Muscle of arm (tissue), 12 donors: ENCODE results near the gene MALL. TPM values are rescaled to one million over a fixed set of nuclear protein-coding genes. Genes with fewer than 3 reads are reported as not detected.
"Not testable (repeated sequence)": the region's sequence is repeated elsewhere in the genome, so short reads cannot be mapped to it uniquely, and the experiment has no call there.

Experiments
- DNase-seq: peaks from one replicate; pipeline ENCODE4 v3.0.0-alpha.2; 2013
- polyA plus RNA-seq, 12 donors: library from polyadenylated mRNA; unstranded; fragments of 120-200 nt; gene quantifications; one replicate each; pipeline ENCODE4 v1.2.1, GENCODE V29; 2013; ENCODE audit not compliant: insufficient read length in 12 of 12

The MALL gene
- polyA plus RNA-seq, 12 donors: 7.9 to 15.8 (median 10.1) TPM; not detected in 1

DNA sequence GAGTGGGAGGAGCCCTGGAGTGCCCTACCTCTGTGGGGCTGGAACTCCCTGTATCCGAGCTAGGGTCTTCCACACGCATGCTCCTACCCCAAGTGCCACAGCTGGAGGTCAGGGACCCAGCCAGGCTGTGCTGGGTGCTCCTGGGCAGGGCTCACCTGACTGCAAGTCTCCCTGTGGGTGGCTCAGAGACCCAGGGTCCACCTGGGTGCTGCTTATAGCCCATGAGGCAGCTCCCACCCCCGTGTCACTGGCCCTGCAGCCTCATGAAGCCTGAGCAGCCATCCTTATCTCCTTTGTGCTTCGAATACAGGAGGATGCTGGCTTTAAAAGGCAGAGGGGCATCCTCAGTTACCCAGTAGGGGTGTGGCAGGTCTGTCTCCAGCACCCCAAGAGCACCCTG is 14.7 kb downstream of the MALL start:
- not testable (repeated sequence) for DNase-seq

DNA sequence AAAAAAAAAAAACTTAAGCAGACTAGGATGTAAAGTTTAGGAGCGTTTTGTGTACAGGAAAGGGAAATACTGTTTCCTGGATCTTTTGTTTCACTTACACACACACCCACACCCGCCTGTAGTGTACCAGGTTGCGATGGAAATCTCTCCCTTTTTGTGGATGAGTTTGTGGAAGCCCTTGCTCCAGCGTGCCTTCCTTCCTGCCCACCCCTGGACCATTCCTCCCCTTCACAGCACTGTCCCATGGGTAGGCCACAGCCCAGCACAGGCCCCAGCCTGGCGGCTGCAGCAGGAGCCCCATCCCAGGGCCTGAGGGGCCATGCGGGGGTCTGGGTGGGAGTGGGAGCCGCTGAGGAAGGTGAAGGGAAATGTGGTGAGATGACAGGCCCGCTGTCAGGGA is 15.1 kb downstream of the MALL start:
- DNase-seq: no peak

DNA sequence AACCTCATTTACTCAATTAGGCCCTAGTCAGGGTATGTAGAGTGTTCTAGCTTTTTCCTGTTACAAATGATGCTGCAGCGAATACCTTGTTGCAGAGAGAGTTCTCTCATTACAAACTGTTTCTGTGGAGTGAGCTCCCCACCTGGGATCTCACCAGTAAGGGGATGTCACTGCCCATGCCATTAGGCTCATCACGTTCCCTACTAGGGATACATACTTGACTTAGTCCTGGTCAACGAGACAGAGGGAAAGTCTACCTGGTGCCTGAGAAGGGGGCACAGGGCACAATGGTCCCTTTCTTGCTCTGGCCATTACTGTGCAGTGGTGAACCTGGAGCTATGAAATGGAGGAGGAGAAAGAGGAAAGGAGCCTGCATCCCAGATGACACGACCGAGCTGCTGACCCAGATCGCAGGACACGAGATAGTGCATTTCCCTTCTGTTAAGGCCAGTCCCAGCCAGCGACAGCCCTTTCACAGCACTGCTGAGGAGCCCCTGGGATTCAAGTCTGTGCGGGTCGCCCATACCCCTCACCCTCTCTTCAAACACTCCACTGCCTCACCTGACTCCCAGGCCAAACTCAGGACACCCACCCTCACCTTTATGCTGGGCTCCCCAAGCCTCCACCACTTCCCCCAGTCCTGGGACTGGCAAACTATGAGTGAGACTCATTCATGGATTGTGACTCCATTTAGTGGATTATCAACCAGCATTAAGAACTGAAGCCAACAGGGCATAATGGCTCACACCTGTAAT is 16.0 kb downstream of the MALL start:
- DNase-seq: no peak

- no peak for DNase-seq
These were observed 16.6 kb downstream of the MALL start for GRCh38 chr2:110099038-110099425.

DNA sequence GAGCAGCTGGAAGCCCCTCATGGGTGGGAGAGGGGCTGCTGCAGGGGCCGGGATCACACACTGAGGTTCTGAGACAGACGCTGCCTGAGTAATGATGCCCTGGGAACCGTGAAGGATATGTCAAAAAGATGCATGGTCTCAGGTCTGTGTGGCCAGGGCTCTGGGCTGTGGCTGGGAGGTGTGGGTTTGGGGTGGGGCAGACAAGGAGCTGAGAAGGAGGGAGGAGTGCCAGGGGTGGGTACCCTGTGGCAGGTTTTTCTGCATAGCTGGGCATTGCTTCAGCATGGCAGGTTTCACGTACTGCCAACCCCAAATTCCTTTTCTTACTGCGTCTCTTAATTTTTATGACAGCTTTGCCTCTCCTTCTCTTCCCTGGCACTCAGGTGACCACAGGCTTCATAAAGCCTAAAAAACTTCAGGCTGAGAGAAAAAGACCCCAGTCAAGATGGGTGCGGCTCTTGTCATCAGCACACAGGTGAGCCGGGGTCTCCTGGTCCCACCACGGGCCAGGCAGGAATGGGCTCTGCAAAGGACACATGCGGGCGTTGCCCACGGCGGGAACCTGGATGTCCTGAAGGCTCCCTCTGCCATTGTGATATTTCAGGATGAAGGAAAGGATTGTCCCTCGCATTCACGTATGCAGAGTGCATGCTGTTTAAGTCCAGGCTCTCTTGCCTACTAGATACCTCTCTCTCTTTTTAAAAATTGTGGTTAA is 18.0 kb downstream of the MALL start:
- DNase-seq: no peak

DNA sequence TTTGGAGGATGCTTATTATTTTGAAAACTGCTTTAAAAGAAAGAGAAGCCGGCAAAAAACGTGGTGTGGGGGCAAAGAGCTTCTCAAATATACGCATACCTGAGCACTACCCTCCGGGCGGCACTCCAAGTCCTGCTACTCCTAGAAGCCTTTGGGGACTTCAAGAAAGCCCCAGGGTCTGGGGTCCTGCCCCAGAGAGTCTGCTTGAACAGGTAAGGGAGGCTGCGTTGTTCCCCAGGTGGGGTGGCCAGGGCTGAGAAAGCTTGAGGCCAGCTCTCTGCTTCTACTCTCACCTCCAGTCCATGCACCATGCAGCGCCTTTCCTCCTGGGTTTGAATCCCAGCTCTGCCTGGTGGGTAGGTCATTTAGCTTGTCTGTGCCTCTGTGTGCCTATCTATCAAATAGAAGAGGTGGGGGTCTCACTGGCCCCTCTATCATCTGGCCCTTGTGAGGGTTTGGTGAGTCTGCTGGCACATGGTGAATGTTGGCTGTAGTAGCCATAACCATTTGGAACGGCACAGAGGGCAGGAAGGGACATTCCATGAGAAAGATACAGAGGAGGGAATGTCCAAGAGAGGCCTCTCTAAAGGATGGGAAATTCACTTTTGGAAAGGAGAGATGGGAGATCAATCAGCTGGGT is 19.5 kb downstream of the MALL start:
- DNase-seq: no peak

DNA sequence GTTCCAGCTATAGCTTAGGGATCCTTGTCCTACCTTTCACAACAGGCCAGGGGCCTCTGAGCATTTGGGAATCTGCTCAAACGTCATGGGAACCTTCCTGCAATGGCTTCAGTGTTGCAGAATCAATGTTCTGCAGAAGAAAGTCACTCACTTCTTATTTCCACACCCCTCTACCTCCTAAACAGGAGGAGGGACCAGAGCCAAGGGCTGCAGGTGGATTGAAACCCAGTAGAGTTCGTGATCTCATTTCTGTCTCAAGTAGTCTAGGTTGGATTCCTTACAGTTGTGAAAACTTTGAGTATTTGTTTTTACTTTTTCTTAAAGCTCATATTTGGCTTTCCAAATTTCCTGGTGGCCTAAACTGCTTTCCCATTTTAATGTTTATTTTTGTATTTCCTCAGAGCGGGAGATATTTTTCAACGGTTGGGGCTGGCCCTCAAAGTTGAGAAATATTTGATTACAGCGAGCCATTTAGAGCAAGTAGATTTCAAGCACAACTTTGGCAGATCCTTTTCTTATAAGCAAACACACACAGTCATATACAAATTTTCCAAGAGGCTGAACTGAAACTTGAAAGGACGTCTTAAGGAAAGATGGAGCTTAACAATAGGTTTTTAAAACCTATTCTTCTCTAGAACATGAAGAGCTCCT is 20.6 kb downstream of the MALL start:
- DNase-seq: not testable (repeated sequence)

DNA sequence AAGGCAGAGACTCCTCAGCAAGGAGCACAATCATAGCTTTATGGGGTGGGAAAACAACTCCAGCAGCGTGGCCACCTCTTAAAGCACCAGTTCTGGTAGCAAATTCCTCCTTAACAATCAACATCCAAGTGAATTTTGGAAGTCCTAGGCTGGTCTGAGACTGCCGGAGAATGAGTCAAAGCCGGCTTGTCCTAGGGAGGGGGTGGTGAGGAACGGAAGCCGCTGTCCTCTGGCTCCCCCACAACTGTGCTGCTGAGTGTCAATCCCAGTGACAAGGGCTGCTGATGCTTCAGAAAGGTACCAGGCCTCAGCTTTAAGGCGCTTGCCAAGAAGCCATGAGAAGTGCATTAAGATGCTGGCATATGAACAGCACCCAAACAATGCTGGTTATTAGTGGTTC is 21.7 kb downstream of the MALL start:
- DNase-seq: not testable (repeated sequence)

DNA sequence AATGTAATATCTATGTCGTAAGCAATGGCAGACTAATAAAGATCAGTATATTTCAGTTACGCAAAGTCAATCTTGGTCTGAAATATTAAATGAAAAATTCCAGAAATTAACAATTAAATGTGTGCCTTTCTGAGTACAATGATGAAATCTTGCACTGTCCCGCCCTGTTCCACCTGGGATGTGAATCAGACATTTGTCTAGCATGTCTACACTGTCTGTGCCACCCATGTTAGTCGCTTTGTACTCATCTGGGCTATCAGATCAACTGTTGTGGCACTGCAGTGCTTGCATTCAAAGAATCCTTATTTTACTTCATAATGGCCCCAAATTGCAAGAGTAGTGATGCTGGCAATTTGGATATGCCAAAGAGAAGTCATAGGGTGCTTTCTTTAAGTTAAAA is 25.5 kb downstream of the MALL start:
- DNase-seq: not testable (repeated sequence)

DNA sequence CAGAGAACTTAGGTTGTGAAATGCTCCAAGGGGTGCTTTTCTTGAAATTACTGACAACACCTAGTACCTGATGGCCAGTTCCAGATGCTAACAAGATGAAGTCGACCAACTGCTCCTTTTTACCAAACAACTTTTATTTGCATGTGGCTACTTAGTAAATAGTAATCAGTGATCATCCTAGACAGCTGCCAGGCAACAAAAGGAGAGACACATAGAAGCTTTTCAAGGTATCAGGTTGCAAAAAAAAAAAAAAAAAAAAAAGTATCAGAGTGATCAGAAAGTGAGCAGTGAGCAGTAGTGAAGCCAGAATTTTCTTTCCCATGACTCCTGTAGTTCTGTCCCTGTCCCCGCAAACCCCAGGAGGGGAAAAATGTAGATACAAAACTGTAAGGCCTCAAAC is 31.9 kb downstream of the MALL start:
- DNase-seq: not testable (repeated sequence)

DNA sequence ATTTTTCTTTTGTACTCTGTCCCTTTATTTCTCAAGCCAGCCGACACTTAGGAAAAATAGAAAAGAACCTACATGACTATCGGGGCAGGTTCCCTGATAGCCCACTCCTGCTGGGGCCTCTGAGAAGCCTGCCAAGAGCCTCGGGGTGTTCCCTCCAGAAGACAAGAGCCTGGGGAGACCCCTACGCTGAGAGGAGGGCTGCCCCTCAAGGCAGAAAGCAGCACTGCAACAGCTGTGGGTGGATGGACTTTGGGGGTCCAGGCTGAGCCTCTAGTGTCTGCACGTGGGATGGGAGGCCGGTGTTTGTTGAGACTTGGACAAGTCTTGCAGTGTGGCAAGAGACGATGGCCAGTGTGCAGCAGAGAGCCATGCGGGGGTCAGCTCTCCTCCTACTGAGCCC is 32.5 kb downstream of the MALL start:
- not testable (repeated sequence) for DNase-seq

DNA sequence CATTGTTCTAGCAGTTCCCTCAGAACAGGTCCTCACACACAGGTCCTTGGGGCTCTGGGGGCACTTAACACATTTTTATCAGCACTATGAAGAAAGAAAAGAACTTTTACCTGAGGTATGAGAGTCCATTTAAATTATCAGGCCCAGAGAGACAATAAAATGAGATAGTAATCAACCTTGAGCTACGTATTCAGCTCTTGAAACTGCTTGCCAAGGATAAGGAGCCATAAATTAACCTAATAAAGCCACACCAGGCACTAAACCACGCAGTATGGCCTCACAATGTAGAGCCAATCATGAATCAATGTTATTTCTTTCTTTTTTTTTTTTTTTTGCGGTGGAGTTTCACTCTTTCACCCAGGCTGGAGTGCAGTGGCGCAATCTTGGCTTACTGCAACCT is 37.5 kb downstream of the MALL start:
- DNase-seq: not testable (repeated sequence)

- not testable (repeated sequence) for DNase-seq
These were observed 39.7 kb downstream of the MALL start for GRCh38 chr2:110075896-110076295.

DNA sequence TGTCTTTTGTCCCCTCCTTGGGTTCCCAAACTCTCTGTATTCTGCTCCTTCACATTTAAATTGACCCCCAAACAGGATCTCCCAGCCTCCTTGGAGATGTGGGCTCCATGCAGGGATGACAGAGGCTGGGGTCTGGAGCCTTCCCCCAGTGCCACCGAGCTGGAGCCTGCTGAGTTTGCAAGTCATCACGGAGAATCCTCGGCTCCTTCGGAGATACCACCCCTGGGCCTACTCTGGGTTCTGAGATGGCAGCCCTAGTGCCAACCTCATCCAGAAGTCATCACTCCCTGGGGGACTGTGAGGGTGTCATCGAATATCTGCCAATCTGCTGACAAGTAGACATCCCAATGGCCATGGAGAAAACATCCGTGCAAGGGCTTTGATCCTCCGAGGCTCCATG is 45.8 kb downstream of the MALL start:
- not testable (repeated sequence) for DNase-seq

DNA sequence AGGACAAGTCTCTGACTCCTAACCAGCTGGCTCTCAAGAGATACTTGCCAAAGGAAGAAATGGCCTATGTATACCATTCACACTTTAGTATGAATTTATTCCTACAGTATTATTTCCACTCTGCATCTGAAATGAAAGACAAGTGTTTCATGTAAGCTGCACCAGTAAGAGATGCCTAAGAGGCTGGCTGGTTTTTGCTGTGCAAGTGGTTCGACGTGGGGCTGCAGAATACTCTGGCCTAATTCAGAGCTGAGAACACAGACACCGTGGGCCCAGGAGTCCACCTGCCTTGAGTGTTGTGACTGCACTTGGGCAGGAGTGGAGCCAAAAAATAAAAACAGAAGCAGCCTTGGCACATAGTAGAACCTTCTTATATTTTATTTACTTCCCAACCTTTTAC is 47.5 kb downstream of the MALL start:
- not testable (repeated sequence) for DNase-seq

DNA sequence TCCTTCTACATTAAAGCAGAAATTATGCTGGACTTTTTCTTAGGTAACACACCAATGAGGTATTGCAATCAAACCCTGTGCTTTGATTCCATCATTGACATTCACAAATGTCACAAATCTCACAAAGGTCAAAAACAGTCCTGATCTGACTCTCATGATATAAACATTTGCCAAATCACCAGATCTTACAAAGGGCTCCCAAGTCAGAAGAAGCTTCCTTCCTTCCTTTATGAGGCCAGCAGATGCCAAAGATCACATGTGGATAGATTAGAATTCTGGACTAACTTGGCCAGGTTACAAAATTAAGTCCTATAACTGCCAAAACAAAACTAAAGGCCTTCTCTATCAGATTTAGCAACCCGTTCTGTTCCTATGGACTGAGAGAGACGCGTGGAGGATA is 53.3 kb downstream of the MALL start:
- not testable (repeated sequence) for DNase-seq

DNA sequence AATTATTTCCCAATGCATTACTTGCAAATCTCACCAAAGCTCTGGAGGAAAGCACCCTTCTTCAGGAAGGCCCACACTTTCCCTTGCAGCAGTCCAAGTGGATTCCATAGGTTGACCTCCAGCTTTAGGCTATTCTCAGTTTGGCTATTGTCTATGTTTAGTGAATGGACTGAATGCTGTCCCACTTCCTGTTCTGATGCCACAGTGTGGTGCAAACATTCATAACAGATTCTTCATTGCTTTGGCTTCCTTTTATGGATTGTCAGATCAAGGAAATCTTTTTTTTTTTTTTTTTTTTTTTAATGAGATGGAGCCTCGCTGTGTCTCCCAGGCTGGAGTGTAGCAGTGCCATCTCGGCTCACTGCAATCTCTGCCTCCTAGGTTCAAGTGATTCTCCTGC is 55.1 kb downstream of the MALL start:
- not testable (repeated sequence) for DNase-seq

DNA sequence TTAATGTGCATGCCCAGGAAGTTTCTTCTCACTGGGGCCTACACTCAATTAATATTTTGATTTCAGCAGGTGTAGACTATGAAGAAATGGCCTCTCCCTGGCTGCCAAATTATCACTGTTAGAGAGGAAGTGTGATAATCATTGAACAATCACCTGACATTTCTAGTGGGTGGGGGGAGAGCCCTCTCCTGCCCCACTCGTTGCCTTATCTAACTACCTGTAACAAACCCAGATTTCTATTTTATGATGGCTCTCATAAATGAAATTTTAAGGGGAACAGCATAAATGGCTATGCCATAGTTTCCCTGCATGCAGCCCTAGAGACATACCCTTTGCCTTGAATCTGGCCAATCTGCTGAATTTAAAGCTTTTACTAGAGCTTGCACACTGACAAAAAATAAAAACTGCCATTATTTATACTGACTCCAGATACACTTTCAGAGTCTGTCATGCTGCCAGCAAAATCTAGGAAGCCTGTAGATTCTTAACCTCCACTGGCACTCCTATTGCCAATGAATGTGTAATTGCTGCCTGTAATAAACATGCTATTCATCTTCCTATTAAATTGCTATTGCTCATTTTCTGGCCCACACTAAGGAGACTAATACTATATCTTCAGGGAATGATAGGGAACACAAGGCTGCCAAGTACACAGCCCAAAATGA is 55.8 kb downstream of the MALL start:
- not testable (repeated sequence) for DNase-seq

GRCh38 chr2:110059009-110059693 is 56.5 kb downstream of the MALL start:
- DNase-seq: not testable (repeated sequence)

DNA sequence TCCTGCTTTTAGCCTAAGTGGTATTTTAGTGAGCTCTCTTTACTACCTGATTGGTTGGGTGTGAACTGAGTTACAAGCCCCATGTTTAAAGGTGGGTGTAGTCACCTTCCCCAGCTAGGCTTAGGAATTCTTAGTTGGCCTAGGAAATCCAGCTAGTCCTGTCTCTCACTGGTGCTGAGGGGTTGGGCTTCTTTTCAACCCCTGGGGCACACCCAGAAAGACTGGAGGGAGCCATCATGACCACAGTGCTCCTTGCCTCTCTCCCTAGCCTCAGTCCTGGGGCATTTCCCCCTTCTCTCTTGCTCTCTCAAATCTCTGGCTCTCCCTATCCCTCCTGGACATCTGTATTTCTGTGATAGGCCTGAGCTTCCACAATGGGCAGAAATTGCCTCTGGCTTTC is 57.6 kb downstream of the MALL start:
- not testable (repeated sequence) for DNase-seq

DNA sequence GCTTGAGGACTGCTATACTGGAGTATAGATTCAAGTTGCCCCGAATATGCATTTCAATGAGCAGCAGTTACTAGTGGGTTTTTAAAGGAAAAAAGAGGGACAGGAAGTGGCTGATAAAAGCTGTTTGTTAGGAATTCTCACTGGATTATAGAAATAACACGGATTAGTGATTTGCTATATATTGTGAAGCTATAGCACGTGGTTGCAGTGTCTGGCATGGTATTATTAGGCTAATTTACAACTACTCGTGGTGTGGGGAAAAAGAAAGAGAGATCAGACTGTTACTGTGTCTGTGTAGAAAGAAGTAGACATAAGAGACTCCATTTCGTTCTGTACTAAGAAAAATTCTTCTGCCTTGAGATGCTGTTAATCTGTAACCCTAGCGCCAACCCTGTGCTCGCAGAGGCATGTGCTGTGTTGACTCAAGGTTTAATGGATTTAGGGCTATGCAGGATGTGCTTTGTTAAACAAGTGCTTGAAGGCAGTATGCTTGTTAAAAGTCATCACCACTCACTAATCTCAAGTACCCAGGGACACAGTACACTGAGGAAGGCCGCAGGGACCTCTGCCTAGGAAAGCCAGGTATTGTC is 59.7 kb downstream of the MALL start:
- not testable (repeated sequence) for DNase-seq
